SHP77 (cell line): ENCODE measurements around the gene PTPRD.

ENCODE experiments used
- DNase-seq, 2 experiments: peaks; one replicate each; lab custom pipeline; 2025; lab: John Stamatoyannopoulos, UW

The PTPRD gene

GRCh38 chr9:9892217-9892616 lies 720.6 kb downstream of the PTPRD start:
- DNase-seq: no peak

DNA sequence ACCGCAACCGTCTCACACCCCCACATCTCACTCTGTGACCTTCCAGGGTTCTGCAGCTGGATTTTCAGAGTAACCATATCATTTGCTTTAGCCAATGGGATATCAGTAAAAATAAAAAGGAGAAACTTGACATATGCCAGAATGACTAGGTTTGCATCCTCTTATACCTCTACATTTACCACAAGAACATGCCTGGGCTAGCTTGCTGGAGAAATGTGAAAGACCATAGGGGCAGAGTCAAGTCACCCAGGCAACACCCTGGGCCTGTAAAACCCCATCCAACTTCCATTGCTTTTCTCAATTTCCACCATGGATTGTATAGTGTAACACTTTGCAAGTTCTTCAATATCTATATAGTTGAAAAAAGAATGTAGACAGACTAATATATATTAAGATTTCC lies 731.1 kb downstream of the PTPRD start:
- DNase-seq: no peak

GRCh38 chr9:9874270-9874669 lies 738.5 kb downstream of the PTPRD start:
- DNase-seq: no peak

- DNase-seq: no peak
These were observed 750.5 kb downstream of the PTPRD start for GRCh38 chr9:9862235-9862810.

- peak; percentile 10 to 35 for DNase-seq
These were observed 757.4 kb downstream of the PTPRD start for GRCh38 chr9:9855177-9856078.

- no peak for DNase-seq
These were observed 765.1 kb downstream of the PTPRD start for GRCh38 chr9:9847750-9848149.

DNA sequence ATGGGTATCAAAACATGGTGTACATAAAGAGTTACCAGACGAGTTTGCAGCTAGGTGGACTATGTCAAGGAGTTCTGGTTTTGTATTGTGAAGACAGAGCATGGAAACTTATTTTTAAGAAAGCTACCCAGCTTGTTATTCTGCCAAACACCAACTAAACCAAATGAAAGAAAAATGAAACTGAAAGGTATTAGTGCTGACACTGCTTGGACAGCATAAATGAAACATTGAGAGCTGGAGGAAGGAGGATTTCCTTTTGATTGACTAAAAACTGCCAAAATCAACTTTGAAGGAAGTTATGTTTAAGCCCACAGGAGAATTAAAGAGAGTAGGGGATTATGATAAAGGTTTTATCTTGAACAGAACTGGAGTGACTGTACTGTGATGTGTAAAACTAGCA lies 766.2 kb downstream of the PTPRD start:
- no peak for DNase-seq

GRCh38 chr9:9820436-9820835 lies 792.4 kb downstream of the PTPRD start:
- no peak for DNase-seq

- no peak for DNase-seq
These were observed 792.9 kb downstream of the PTPRD start for GRCh38 chr9:9819886-9820285.

DNA sequence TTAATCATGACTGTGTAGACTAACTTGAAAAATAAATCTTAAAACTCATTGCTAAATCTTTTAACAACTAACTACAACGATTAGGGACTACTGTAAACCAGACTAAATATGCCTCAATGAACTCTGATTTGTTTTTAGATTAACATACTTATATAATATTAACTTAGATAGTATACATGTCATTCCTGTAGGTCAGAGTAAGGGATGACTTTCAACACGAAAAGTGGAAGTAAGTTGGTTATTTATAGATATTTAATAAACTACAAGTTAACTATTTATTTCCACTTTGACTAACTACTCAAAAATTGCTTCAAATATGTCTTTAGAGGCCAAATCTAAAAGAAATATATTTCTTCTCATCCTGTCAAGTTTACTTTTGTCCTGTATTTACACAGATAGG lies 795.6 kb downstream of the PTPRD start:
- DNase-seq: no peak

GRCh38 chr9:9804109-9804508 lies 808.7 kb downstream of the PTPRD start:
- DNase-seq: no peak

- no peak for DNase-seq
These were observed 813.5 kb downstream of the PTPRD start for GRCh38 chr9:9799287-9799686.

GRCh38 chr9:9792144-9792857 lies 820.5 kb downstream of the PTPRD start:
- no peak for DNase-seq

- DNase-seq: peak in 1 of 2 experiments; percentile 8
These were observed 821.2 kb downstream of the PTPRD start for GRCh38 chr9:9791611-9792010.

GRCh38 chr9:9790216-9790872 lies 822.5 kb downstream of the PTPRD start:
- DNase-seq: peak; percentile 29 to 63

- no peak for DNase-seq
These were observed 829.1 kb downstream of the PTPRD start for GRCh38 chr9:9783711-9784110.

DNA sequence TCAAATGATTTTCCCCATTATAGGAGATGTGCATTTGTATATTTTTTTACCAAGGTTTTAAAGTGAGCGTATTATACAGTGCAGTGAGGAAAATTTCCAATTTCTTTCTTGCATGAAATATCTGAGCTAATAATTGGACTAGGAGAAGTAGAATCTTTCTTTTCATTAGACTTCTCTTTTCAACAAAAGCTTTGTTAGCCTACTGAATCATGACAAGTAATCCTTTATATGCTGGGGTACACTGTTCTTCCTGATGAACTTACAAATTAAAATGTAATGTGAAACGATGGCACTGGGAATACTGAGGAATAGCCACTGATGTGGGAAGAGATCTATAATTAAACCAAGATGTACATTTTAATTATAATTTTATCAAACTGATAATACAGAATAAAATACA lies 829.6 kb downstream of the PTPRD start:
- DNase-seq: no peak

DNA sequence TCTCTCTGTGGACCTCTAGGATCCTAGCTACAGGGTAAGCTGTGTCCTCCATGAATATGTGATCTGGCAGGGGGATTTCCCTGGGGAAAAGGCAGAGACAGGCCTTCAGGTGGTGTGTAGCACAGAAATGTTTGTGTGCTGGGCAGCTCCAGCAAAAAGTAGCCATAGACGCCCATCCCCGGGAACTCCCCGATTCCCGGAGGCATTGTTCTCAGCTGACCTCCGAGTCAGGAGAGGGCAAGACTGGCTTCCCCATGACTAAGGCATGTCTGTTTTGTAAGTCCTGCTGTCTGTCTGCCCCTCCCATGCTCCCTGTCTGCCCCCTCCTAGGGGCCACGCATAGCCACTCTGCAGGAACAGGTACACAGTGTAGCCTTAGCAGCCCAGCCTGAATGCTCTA lies 834.5 kb downstream of the PTPRD start:
- no peak for DNase-seq

DNA sequence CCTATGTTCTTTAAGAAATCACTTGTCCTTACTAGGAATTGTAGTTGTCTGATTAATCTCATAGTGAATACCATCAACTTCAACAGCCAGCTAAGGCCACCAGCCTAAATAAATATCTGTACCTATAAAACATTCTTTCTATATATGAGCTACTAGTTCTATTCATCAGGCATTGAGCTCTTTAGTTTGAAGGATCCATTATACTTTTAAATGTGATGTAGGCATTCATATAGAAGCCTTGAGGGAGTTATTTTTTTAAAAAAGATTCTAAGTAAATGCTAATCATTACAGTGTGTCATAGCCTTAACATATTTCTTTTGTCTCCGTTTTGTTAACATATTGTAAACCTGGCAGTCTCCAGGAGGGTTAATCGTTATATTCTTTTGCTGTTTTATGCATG lies 838.3 kb downstream of the PTPRD start:
- DNase-seq: no peak

GRCh38 chr9:9771314-9771713 lies 841.5 kb downstream of the PTPRD start:
- no peak for DNase-seq

- peak in 1 of 2 experiments; percentile 0 for DNase-seq
These were observed 848.0 kb downstream of the PTPRD start for GRCh38 chr9:9764821-9765220.

GRCh38 chr9:9754186-9754585 lies 858.6 kb downstream of the PTPRD start:
- no peak for DNase-seq
